H9 (cell line): ENCODE measurements around the gene SLC51B. TPM values are rescaled to one million over a fixed set of nuclear protein-coding genes. Genes with fewer than 3 reads are reported as not detected.

ENCODE experiments used
- DNase-seq: peaks from one replicate; pipeline ENCODE4 v3.0.0-alpha.2; 2017
- H2AFZ ChIP-seq: one replicate; pipeline ENCODE4 v1.6.1; 2013; ENCODE audit warnings: mild to moderate bottlenecking, low read length, control low read depth, moderate library complexity
- H2AK5ac ChIP-seq: 2 replicates; pipeline ENCODE4 v1.6.1; 2013; ENCODE audit warnings: low read length, control low read depth, mixed read lengths; ENCODE audit not compliant: insufficient read length
- H2BK120ac ChIP-seq: one replicate; pipeline ENCODE4 v1.6.1; 2013; ENCODE audit warnings: low read depth, mild to moderate bottlenecking, low read length, control low read depth, inconsistent platforms; ENCODE audit not compliant: poor library complexity, severe bottlenecking
- H2BK12ac ChIP-seq: 2 replicates; pipeline ENCODE4 v1.6.1; 2013; ENCODE audit warnings: low read length, control low read depth, mixed read lengths, low read depth; ENCODE audit not compliant: insufficient read length
- H2BK15ac ChIP-seq: 2 replicates; pipeline ENCODE4 v1.6.1; 2013; ENCODE audit warnings: low read depth, low read length, control low read depth
- H2BK20ac ChIP-seq: one replicate; pipeline ENCODE4 v1.6.1; 2013; ENCODE audit warnings: low read depth, mild to moderate bottlenecking, low read length, control low read depth, inconsistent platforms; ENCODE audit not compliant: poor library complexity, severe bottlenecking
- H2BK5ac ChIP-seq: 2 replicates; pipeline ENCODE4 v1.6.1; 2013; ENCODE audit warnings: low read length, control low read depth, mixed read lengths; ENCODE audit not compliant: insufficient read length
- H3K14ac ChIP-seq: 2 replicates; pipeline ENCODE4 v1.6.1; 2013; ENCODE audit warnings: low read length, control low read depth; ENCODE audit not compliant: insufficient read depth
- H3K18ac ChIP-seq: 2 replicates; pipeline ENCODE4 v1.6.1; 2013; ENCODE audit warnings: low read depth, mild to moderate bottlenecking, mixed read lengths, low read length, control low read depth; ENCODE audit not compliant: insufficient read length
- H3K23ac ChIP-seq: 2 replicates; pipeline ENCODE4 v1.6.1; 2013; ENCODE audit warnings: low read length, control low read depth, mixed read lengths, low read depth; ENCODE audit not compliant: insufficient read length
- H3K23me2 ChIP-seq: 2 replicates; pipeline ENCODE4 v1.6.1; 2013; ENCODE audit warnings: low read depth, mild to moderate bottlenecking, mixed read lengths, low read length, control low read depth; ENCODE audit not compliant: insufficient read length, poor library complexity, severe bottlenecking
- H3K27ac ChIP-seq: 2 replicates; pipeline ENCODE4 v1.5.1; 2013; ENCODE audit warnings: low read length, control low read depth, mixed read lengths, low read depth; ENCODE audit not compliant: insufficient read length
- H3K27me3 ChIP-seq: 2 replicates; pipeline ENCODE4 v1.6.1; 2013; ENCODE audit warnings: low read length, control low read depth, inconsistent platforms; ENCODE audit not compliant: insufficient read depth
- H3K4ac ChIP-seq: 2 replicates; pipeline ENCODE4 v1.6.1; 2013; ENCODE audit warnings: low read depth, mild to moderate bottlenecking, control low read depth, inconsistent platforms, low read length, moderate library complexity
- H3K4me1 ChIP-seq: 2 replicates; pipeline ENCODE4 v1.6.1; 2013; ENCODE audit warnings: low read length, control low read depth, inconsistent platforms; ENCODE audit not compliant: insufficient read depth
- H3K4me2 ChIP-seq: 2 replicates; pipeline ENCODE4 v1.6.1; 2013; ENCODE audit warnings: low read length, control low read depth, mixed read lengths; ENCODE audit not compliant: insufficient read length, insufficient read depth
- H3K56ac ChIP-seq: 2 replicates; pipeline ENCODE4 v1.6.1; 2013; ENCODE audit warnings: low read depth, mild to moderate bottlenecking, mixed read lengths, low read length, control low read depth; ENCODE audit not compliant: insufficient read length
- H3K79me1 ChIP-seq: 2 replicates; pipeline ENCODE4 v1.6.1; 2013; ENCODE audit warnings: low read depth, mild to moderate bottlenecking, moderate library complexity, low read length, control low read depth, inconsistent platforms; ENCODE audit not compliant: insufficient read depth, poor library complexity, severe bottlenecking
- H3K79me2 ChIP-seq: 2 replicates; pipeline ENCODE4 v1.6.1; 2013; ENCODE audit warnings: low read length, control low read depth, inconsistent platforms; ENCODE audit not compliant: insufficient read depth
- H3K9ac ChIP-seq: 2 replicates; pipeline ENCODE4 v1.6.1; 2013; ENCODE audit warnings: low read length, control low read depth, mixed read lengths; ENCODE audit not compliant: insufficient read length; ENCODE audit errors: extremely low read depth
- H3K9me3 ChIP-seq: one replicate; pipeline ENCODE4 v1.6.1; 2013; ENCODE audit warnings: low read depth, low read length, inconsistent platforms; ENCODE audit not compliant: control insufficient read depth
- H3T11ph ChIP-seq: one replicate; pipeline ENCODE4 v1.6.1; 2013; ENCODE audit warnings: mild to moderate bottlenecking, low read length, control low read depth, inconsistent platforms
- H4K20me1 ChIP-seq: one replicate; pipeline ENCODE4 v1.6.1; 2013; ENCODE audit not compliant: control insufficient read depth, insufficient read length, insufficient read depth
- H4K5ac ChIP-seq: 2 replicates; pipeline ENCODE4 v1.6.1; 2013; ENCODE audit warnings: low read depth, mild to moderate bottlenecking, mixed read lengths, low read length, control low read depth; ENCODE audit not compliant: insufficient read length
- H4K8ac ChIP-seq: replicated peaks from 2 replicates; pipeline ENCODE4 v1.6.1; 2013; ENCODE audit warnings: low read length, control low read depth, mixed read lengths, low read depth; ENCODE audit not compliant: insufficient read length
- H4K91ac ChIP-seq: 2 replicates; pipeline ENCODE4 v1.6.1; 2013; ENCODE audit warnings: low read depth, mild to moderate bottlenecking, moderate library complexity, mixed read lengths, low read length, control low read depth; ENCODE audit not compliant: insufficient read length
- H3K27ac Mint-ChIP-seq, 3 experiments: 2 replicates in 2 of 3; 3 replicates in 1 of 3; pipeline ENCODE4 v1.8.0; 2020 to 2021; ENCODE audit warnings: mixed read lengths in 3 of 3, mild to moderate bottlenecking in 1 of 3, moderate library complexity in 1 of 3
- H3K27me3 Mint-ChIP-seq: 2 replicates; pipeline ENCODE4 v1.8.0; 2021; ENCODE audit warnings: low read depth, mild to moderate bottlenecking, moderate library complexity, mixed read lengths
- H3K36me3 Mint-ChIP-seq, 3 experiments: 2 replicates in 2 of 3; 3 replicates in 1 of 3; pipeline ENCODE4 v1.8.0; 2020 to 2021; ENCODE audit warnings: low read depth in 3 of 3, mixed read lengths in 3 of 3; ENCODE audit not compliant: insufficient read depth in 1 of 3
- H3K4me1 Mint-ChIP-seq, 2 experiments: 2 replicates each; pipeline ENCODE4 v1.8.0; 2020; ENCODE audit warnings: mixed read lengths in 2 of 2
- H3K4me3 Mint-ChIP-seq, 2 experiments: 2 replicates in 1 of 2; 3 replicates in 1 of 2; pipeline ENCODE4 v1.8.0; 2020 to 2021; ENCODE audit warnings: mild to moderate bottlenecking in 2 of 2, mixed read lengths in 2 of 2, moderate library complexity in 1 of 2
- H3K9me3 Mint-ChIP-seq, 2 experiments: 2 replicates in 1 of 2; 3 replicates in 1 of 2; pipeline ENCODE4 v1.8.0; 2020; ENCODE audit warnings: mild to moderate bottlenecking in 2 of 2, mixed read lengths in 2 of 2, moderate library complexity in 1 of 2
- WGBS: extraction: QIAGEN DNeasy Blood & Tissue Kit; methylation state at CpG from one replicate; pipeline ENCODE4 v1.1.7; 2013; ENCODE audit warnings: missing lambda C conversion rate, low lambda C conversion rate, mixed read lengths; ENCODE audit not compliant: insufficient read length; ENCODE audit errors: extremely low coverage; 5-methylcytosine and 5-hydroxymethylcytosine counted together
- total RNA-seq: library from RNA; stranded (reverse); gene quantifications from 2 replicates; pipeline ENCODE4 v1.2.1, GENCODE V29; 2021
- TF ChIP-seq, protein P1 (sequence below): fragments of 200-600 bp; sonication (generic); conservative IDR thresholded peaks from 3 replicates; pipeline ENCODE4 v1.8.0; 2021; ENCODE audit warnings: antibody characterized with exemption, mild to moderate bottlenecking

SLC51B gene
- total RNA-seq, 1 experiment from 2014 or later = not detected

DNA sequence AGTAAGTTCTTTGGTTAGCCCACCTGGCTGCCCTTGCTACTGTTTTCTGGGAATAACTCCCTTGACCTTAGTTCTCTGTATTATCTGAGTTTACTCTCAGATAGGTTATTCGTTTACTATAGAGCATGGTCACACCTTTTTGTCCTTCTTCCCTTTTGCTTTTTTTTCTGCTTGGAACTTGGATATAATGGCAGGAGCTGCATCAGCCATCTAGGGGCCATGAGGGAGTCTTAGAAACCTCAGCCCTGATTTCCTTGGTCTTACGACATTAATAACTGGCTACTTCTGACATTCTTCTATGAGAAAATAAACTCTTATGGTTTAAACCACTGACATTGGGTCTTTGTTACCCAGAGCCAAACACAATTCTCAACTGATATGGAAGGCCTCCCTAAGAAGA, 3.4 kb upstream of the SLC51B start:
- no CpG with 5 or more reads among the region's 2 CpGs for WGBS
- DNase-seq = no peak

More for the DNA sequence above, 3.4 kb upstream of the SLC51B start:
- Histone ChIP-seq H3K4me2 (no peak overlapping the region), H4K5ac (no peak overlapping the region), H3K18ac (no peak overlapping the region), H4K8ac (no peak overlapping the region), H3K23ac (no peak overlapping the region), H3K4me1 (no peaks in the 10 kb centered on the region), H3K79me1 (no peaks in the 10 kb centered on the region), H3K23me2 (no peaks in the 10 kb centered on the region), H3K4ac (no peak overlapping the region), H3K27ac (no peak overlapping the region), H3K9ac (no peak overlapping the region), H2AK5ac (no peak overlapping the region), H2BK20ac (no peak overlapping the region), H3K79me2 (no peaks in the 10 kb centered on the region), H2BK15ac (no peak overlapping the region), H3T11ph (no peak overlapping the region), H3K27me3 (no peaks in the 10 kb centered on the region), H2BK120ac (no peak overlapping the region), H4K91ac (no peak overlapping the region), H4K20me1 (no peaks in the 10 kb centered on the region), H3K14ac (no peak overlapping the region), H3K9me3 (no peaks in the 10 kb centered on the region), H2BK12ac (no peak overlapping the region), H3K56ac (no peak overlapping the region), H2BK5ac (no peak overlapping the region), H2AFZ (no peak overlapping the region)
- H3K27me3 Mint-ChIP-seq = peaks cover 5% of the 10 kb centered on the region; the same call in 1 of the 2 replicates
- H3K4me1 Mint-ChIP-seq = peaks cover 7 to 8% of the 10 kb centered on the region in 2 experiments
- no peak overlapping the region for H3K4me3 Mint-ChIP-seq
- TF ChIP-seq, protein P1, sequence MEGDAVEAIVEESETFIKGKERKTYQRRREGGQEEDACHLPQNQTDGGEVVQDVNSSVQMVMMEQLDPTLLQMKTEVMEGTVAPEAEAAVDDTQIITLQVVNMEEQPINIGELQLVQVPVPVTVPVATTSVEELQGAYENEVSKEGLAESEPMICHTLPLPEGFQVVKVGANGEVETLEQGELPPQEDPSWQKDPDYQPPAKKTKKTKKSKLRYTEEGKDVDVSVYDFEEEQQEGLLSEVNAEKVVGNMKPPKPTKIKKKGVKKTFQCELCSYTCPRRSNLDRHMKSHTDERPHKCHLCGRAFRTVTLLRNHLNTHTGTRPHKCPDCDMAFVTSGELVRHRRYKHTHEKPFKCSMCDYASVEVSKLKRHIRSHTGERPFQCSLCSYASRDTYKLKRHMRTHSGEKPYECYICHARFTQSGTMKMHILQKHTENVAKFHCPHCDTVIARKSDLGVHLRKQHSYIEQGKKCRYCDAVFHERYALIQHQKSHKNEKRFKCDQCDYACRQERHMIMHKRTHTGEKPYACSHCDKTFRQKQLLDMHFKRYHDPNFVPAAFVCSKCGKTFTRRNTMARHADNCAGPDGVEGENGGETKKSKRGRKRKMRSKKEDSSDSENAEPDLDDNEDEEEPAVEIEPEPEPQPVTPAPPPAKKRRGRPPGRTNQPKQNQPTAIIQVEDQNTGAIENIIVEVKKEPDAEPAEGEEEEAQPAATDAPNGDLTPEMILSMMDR = no peak
- no peaks in the 10 kb centered on the region for H3K9me3 Mint-ChIP-seq
- H3K36me3 Mint-ChIP-seq = no peaks in the 10 kb centered on the region
- H3K27ac Mint-ChIP-seq = no peak overlapping the region
